HG02623 (cell line): ENCODE results near the gene SURF1.
"Not testable (repeated sequence)": the region's sequence is repeated elsewhere in the genome, so short reads cannot be mapped to it uniquely, and the experiment has no call there.

Source experiments
- ATAC-seq: cut with Tn5 transposase; IDR thresholded peaks from one replicate; pipeline ENCODE4 v1.9.1; 2021; ENCODE audit warnings: moderate library complexity; ENCODE audit not compliant: unreplicated experiment

Gene SURF1, protein sequence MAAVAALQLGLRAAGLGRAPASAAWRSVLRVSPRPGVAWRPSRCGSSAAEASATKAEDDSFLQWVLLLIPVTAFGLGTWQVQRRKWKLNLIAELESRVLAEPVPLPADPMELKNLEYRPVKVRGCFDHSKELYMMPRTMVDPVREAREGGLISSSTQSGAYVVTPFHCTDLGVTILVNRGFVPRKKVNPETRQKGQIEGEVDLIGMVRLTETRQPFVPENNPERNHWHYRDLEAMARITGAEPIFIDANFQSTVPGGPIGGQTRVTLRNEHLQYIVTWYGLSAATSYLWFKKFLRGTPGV

DNA sequence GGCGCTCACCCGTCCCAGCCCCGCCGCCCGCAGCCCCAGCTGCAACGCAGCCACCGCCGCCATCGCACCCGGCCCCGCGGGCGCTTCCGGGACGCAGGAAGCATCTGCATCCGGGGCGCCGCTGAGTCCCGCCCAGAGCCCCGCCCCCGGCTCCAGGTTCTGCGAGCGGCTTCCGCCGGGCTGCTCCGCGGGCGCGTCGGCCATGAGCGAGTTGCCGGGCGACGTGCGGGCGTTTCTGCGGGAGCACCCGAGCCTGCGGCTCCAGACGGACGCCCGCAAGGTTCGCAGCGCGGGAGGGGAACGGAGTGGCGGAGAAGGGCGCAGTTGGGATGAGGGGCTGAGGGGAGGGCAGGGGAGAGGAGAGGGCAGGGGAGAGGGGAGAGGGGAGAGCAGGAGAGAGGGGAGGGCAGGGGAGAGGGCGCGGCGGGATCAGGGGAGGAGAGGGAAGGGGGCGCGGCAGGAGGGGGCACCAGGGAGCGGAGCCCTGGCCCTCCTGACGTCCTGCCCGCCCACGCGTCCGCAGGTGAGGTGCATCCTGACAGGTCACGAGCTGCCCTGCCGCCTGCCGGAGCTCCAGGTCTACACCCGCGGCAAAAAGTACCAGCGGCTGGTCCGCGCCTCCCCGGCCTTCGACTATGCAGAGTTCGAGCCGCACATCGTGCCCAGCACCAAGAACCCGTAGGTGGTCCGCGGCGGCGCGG lies at the start of gene SURF1, which contains the start of gene SURF2:
Gene SURF1 (minus strand): TSS at position 97 of the 701 bp plus-strand sequence. CDS start 34 bp downstream, at position 63.
Gene SURF2 (plus strand): TSS at position 160 of the 701 bp plus-strand sequence. CDS start 43 bp downstream, at position 203.
- ATAC-seq, result peak; percentile 52

DNA sequence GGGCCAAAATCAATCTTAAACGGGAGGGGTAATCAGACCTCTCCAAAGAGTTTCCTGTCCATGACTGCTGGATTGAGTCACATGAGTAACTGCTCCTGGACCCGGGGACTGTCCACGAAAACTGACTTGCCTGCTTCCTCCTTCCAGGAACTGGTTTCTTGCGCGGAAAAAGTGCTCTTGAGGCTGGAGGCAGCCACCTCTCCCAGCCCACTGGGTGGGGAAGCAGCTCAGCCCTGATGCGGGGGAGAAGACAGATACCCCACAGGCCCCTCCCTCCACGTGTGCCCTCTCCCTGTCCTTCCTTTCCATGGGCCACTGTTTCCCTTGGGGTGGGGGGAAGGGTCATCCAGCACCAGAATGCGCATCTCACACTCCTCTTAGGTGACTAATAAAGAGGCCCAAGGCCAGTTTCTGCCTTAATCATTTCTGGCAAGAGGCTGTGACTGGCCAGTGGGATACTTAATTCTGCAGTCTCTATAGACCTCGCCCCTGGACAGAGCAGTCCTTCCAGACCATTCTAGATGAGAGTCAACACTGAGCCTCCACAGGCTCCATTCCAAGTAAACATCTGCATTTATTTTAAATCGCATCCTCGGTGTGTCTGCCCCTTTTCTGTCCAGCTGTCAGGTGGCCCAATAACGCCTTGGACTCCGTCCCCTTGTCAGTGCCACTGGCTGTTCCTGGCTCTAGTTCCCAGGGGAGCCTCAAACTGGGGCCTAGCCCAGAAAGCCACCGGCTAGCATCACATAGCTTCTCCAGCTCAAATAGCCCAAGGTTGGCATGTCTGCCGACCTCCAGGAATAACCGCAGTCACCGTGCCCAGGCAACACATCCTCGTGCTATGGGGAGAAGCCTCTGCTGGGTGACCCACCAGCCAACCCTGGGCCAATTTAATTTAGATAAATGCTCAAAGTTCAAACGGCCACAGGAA lies 49.5 kb upstream of the SURF1 start:
- ATAC-seq, result no peak

DNA sequence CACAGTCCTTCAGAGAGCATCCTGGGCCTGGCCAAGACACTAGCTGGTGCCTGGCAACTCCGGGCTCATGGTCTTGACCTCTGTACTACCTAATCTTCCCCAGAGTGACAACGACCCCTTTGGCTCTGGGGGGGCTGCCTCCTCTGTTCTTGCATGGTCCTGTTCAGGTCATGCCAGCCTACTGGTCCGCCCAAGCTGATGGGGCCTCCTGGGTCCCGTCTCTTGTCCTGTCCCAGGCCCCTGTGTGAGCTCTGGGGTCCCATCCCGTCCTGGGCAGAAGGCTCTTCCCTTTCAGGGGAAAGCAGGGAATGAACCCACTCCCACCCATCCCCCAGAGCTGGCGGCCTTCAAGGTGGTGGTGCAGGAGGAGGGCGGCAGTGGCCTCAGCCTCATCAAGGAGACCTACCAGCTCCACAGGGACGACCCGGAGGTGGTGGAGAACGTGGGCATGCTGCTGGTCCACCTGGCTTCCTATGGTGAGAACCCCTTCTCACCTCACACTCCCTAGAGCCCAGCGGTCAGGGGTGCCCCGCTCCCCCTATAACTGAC lies 48.2 kb upstream of the SURF1 start:
- no peak for ATAC-seq

DNA sequence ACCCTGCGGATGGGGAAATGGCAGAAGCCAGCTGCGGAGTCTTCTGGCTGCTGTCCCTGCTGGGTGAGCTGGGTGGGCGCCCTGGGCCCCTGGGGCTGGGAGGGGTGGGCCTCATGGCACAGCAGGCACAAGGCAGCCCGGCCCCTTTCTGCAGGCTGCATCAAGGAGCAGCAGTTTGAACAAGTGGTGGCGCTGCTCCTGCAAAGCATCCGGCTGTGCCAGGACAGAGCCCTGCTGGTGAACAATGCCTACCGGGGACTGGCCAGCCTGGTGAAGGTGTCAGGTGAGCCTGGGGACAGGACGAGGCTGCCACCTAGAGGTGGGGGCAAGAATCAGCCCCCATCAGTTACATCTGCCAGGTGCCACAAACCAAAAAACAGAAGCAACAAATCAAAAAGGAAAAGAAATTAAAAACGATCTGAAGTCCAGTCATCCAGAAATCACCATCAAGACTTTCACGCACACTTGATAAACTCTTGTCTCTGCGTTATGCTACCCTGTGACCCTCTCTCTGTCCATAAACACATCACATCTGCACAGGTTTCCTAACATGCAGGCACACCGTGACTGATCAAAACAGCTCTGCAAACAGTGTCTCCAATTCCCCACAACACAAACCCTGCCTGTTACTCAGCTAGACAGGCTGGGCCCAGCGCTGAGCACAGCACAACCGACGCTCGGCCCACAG lies 47.6 kb upstream of the SURF1 start:
- ATAC-seq, result no peak

DNA sequence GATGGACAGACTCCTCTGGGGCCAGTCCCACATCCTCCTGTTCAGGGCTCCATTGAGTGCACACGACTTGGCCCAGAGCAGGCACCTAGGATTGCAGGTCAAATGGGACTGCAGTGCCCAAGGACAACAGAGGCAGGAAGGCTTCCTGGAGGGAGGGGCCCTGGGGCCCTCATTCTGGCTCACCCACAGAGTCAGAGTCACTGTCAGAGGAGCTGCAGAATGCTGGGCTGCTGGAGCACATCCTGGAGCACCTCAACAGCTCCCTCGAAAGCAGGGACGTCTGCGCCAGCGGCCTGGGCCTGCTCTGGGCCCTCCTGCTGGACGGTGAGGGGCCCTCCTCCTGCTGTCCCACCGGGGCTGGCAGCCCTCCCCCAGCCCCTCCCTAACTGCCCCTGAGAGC lies 46.4 kb upstream of the SURF1 start:
- no peak for ATAC-seq

DNA sequence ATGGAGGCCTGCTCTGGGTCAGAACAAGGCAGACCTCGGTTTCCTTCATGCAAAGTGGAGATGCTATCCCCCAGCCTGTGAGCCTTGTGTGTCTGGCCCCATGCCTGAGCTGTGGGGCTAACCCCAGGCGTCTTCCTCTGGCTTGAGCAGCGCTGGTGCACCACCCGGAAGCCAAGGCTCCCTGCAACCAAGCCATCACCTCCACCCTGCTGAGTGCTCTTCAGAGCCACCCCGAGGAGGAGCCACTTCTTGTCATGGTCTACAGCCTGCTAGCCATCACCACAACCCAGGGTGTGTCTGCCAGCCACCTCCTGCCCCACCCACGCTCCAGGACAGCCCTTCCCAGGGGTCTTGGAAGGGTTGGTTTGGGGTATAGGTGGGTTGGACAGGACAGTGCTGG lies 45.3 kb upstream of the SURF1 start:
- ATAC-seq, result no peak

DNA sequence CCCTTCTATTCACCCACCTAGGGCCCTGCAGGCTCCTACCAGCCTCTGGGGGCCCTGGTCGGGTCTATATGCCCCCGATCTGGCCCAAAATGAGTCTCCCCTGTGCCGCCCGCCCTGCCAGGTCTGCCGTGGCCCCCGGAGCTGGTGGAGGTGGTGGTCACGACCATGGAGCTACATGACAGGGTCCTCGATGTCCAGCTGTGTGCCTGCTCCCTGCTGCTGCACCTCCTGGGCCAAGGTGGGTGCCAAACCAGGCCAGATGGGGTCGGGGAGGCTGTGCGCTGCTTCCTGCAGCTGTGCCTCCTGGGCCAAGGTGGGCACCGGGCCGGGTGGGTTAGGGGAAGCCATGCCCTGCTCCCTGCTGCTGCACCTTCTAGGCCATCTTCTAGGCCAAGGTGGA lies 44.0 kb upstream of the SURF1 start:
- no peak for ATAC-seq

DNA sequence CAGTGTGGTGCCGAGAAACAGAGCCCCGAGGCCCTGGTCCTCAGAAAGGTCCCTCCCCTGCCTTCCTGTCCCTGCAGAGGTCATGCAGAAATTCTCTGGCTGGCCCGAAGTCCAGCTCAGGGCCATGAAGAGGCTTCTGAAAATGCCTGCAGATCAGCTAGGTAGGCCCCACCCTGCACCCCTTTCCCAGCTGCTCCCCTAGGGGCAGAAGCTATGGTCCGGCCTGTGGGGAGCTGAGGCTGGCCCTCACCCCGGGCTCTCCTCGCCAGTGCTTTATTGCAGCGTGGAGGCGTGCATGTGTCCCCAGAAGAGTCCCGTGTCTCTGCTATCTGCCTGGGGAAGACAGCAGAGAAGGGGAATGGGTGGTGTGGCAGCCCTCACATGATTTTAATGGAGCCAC lies 41.6 kb upstream of the SURF1 start:
- no peak for ATAC-seq

DNA sequence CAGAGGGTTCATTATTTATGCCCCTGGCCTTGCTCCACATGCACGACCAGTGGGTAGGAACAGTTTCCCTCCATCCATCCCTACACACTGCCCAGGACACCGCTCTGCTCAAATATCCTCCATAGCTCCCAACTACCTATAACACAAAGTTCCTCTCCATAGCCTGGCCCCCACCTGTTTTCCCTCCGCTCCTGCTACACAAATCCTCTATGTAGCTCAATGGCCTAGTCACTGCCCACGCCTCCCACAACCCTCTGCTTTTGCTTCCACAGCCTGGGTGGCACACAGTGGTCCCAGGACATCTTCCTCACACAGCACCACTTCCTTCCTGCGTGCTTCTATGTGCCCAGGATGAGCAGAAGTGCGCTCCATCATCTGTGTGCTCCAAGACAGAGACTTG lies 41.1 kb upstream of the SURF1 start:
- no peak for ATAC-seq

DNA sequence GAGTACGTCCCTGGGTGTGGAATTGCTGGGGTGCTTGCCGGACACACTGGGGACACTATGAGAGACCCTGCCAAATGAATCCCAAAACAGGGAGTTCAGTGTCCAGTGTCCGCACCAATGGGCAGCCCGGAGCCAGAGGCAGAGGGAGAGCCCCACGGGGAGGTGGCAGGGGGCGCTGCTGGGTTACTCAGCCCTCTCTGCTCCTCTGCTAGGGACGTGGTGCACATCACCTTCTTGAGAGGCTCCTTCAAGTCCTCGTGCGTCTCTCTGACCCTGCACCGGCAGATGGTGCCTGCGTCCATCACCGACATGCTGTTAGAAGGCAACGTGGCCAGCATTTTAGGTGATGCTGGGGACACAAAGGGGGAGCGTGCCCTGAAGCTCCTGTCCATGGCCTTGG lies 40.7 kb upstream of the SURF1 start:
- ATAC-seq, result no peak

DNA sequence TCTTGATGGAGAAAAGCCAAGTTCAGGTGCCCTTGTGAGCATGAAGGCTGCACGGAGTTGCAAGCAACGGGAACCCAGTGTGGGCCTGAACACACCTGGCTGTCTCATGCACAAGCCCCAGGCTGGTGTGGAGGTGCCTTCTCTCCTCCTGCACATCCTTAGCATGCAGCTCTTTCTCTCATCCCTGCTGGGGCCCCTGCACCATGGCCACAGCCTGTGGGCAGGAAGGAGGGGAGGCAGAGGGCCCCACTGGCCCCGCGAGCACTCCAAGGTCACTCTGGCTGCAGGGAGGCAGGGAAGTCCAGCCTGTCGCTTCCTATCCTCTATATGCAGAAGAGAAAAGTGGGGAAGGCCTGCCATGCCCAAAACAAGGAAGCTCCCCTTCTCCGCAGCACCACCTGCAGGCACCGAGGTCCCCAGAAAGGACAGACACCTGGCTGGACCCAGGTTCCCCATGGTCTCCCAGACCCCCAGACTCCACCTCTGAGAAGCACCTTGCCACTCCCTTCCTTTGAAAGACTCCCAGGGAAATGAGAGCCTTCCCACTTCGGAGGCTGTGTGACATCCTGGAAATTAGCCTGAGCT lies 38.5 kb upstream of the SURF1 start:
- no peak for ATAC-seq

DNA sequence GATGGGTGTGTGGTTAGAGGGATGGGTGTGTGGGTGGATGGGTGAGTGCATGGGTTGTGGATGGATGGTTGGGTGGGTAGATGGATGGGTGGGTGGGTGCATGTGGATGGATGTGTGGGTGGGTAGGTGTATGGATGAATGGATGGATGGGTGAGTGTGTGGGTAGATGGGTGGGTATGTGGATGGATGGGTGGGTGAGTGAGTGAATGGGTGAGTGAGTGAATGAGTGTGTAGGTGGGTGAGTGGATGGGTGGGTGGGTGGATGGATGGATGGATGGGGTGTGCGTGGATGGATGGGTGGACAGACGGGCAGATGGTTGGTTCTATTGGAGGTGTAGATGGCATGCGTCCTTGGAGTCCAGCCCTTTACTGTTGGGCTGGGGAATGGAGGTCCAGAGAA lies 37.1 kb upstream of the SURF1 start:
- ATAC-seq, result no peak

DNA sequence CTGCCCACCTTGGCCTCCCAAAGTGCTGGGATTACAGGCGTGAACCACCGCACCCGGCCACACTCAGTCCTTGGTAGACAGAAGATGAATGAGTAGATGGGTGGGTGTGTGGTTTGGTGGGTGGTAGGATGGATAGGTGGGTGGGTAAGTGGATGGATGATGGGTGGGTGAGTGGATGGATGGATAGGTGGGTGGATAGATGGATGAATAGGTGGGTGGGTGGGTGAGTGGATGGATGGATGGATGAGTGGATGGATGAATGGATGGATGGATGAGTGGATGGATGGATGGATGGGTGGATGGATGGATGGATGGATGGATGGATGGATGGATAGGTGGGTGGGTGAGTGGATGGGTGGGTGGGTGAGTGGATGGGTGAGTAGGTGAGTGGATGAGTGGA lies 36.0 kb upstream of the SURF1 start:
- not testable (repeated sequence) for ATAC-seq

DNA sequence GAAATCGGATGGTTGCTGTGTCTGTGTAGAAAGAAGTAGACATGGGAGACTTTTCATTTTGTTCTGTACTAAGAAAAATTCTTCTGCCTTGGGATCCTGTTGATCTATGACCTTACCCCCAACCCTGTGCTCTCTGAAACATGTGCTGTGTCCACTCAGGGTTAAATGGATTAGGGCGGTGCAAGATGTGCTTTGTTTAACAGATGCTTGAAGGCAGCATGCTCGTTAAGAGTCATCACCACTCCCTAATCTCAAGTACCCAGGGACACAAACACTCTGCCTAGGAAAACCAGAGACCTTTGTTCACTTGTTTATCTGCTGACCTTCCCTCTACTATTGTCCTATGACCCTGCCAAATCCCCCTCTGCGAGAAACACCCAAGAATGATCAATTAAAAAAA lies 35.2 kb upstream of the SURF1 start:
- not testable (repeated sequence) for ATAC-seq

DNA sequence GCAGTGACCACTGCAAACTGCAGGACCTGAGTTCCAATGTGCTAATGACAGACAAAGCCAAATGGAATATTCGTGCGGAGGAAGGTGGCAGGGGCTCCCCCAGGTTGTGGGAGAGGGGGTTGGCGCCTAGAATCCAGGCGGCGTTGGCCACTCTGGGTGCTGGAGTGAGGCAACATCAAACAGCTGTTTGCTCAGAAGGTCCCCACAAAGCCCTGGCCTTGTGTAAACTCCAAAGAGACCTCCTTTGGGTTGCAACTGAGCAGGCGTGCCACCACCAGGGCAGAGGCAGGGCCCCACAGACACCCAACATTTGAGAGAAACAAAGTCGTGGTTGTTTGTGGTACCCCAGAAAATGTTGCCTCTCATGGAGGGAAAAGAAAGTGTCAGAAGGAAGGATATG lies 34.4 kb upstream of the SURF1 start:
- ATAC-seq, result no peak

DNA sequence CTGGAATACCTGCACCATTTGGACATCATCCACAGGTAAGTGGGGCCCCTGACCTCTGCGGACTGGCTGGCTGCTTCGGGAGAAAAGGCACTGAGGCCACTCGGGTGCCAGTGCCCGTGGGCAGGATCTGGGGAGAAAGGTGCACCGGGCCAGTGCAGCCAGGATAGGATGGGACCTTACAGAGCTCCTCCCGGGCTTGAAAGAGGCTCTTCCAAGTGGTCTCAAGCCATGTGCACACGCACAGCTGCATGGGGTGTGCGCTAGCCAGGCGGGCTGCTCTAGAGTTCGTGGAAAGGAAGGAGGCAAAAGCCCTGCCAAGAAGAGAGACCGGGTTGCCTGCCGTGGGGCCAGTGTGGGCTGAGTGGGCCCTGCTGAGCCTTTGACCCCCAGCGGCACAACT lies 33.3 kb upstream of the SURF1 start:
- no peak for ATAC-seq

DNA sequence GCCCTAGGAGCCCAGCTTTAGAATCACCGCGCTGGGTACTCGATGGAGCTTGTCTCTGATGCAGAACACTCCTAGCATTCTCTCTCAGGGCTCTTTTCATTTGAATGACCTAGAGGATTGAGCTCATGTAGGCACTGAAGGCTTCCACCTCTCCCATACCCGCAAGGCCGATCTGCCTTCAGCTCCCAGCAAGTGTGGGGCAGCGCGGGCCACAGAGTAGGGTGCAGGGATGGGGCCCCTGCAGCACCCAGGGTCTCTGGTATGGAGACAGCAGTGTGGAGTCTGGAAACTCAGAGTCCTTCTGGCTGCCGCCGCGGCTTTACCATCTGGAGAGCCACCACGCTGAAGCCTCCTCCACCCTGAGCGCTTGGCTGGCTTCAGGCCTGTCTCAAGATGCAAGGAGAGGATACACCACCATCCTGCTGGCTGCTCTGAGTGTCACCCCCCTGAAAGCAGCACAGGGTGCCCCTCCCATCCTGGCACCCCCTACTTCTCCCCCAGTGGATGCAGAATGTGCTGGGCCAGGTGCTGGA lies 32.8 kb upstream of the SURF1 start:
- ATAC-seq, result no peak

DNA sequence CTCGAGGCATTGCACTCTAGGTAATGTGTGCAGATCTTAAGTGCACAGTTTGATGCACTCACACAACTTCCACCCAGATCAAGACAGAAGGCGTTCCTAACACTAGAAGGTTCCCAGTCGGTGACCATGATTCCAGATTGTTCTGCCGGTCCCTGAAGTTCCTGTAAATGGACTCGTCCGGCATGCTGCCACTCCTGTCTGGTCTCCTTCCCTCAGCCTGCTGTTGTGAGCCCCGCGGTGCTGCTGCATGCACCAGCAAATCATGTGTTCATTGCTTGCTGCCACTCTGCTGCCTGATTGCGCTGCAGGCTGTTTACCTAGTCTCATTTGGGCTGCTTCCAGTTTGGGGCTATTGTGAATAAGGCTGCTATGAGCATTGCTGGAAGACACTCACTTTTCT lies 31.4 kb upstream of the SURF1 start:
- no peak for ATAC-seq

DNA sequence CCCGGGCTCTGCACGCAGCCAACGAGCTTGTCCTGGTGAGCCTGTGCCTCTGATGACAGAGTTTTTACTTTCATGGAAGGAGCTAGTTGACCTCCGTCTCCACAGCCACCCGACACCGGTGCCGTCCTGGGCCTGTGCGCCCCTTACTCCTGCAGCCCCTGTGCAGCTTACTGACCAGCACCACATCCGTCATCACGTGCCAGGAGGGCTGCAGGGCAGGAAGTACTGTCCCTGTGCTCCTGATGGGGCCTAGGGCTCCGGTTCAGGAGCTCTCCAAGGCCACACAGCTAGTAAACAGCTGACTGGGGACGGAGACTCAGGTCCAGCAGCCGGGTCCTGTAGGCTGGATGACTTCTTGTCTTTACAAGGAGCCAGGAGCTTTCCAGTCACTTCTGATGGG lies 30.1 kb upstream of the SURF1 start:
- no peak for ATAC-seq

DNA sequence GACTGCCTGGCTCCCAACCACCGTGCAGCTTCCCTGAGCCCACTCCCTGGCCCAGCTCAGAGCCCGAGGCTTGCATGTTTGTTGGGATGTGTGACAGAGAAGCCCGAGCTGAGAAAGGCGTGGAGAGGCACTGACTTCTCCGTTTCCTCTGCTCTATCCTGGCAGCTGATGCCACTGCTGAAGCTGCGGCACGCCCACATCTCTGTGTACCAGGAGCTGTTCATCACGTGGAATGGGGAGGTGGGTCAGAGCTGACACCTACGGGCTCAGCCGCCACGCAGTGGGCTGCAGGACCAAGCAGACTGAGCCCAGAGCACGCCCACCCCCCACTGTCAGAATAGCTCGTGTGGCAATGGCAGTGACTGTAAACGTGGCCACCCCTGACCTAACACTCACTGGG lies 29.2 kb upstream of the SURF1 start:
- no peak for ATAC-seq
